WERI-Rb-1 (cell line): ENCODE measurements around the gene AP1M1.

Experiments used
- DNase-seq: peaks from one replicate; pipeline ENCODE4 v3.0.0-alpha.2; 2020
- H3K27ac ChIP-seq: fragments of 250-450 bp; sonication (Bioruptor Pico); 2 replicates; pipeline ENCODE4 v1.5.1; 2020; ENCODE audit warnings: mild to moderate bottlenecking, moderate library complexity
- H3K27me3 ChIP-seq: fragments of 250-450 bp; sonication (Bioruptor Pico); 2 replicates; pipeline ENCODE4 v1.5.1; 2021; ENCODE audit warnings: mild to moderate bottlenecking, low read depth, moderate library complexity; ENCODE audit not compliant: insufficient read depth, severe bottlenecking
- H3K36me3 ChIP-seq: fragments of 250-450 bp; sonication (Bioruptor Pico); 2 replicates; pipeline ENCODE4 v1.5.1; 2020; ENCODE audit warnings: mild to moderate bottlenecking, moderate library complexity
- H3K4me3 ChIP-seq: 2 replicates; pipeline ENCODE4 v1.5.1; 2011; ENCODE audit warnings: low read depth, mild to moderate bottlenecking, control low read depth, low read length
- H3K9me3 ChIP-seq: fragments of 250-450 bp; sonication (Bioruptor Pico); 2 replicates; pipeline ENCODE4 v1.5.1; 2021; ENCODE audit warnings: mild to moderate bottlenecking, moderate library complexity; ENCODE audit not compliant: severe bottlenecking
- CTCF ChIP-seq: IDR thresholded peaks from 2 replicates; pipeline ENCODE4 v1.5.1; 2011; ENCODE audit warnings: low read depth, mild to moderate bottlenecking, control low read depth, inconsistent platforms, low read length

AP1M1 gene

GRCh38 chr19:16199275-16199932 is 1.7 kb downstream of the AP1M1 start:
- Histone ChIP-seq H3K36me3 (peaks cover 19% of the 10 kb centered on the region; the same call in 1 of the 2 replicates), H3K4me3 (no peak overlapping the region), H3K27me3 (no peaks in the 10 kb centered on the region), H3K9me3 (no peaks in the 10 kb centered on the region), H3K27ac (no peak overlapping the region)
- no peak for DNase-seq
- no peak for TF ChIP-seq CTCF

- no peak for TF ChIP-seq CTCF
- H3K27ac ChIP-seq, result no peak overlapping the region
- peaks cover 19% of the 10 kb centered on the region; the same call in 1 of the 2 replicates for H3K36me3 ChIP-seq
- H3K4me3 ChIP-seq, result no peak overlapping the region
- no peak for DNase-seq
- H3K27me3 ChIP-seq, result no peaks in the 10 kb centered on the region
- H3K9me3 ChIP-seq, result no peaks in the 10 kb centered on the region
These were observed 2.6 kb downstream of the AP1M1 start for GRCh38 chr19:16200038-16201010.

GRCh38 chr19:16201011-16201391 is 3.3 kb downstream of the AP1M1 start:
- TF ChIP-seq CTCF, result no peak
- no peak overlapping the region for H3K27ac ChIP-seq
- DNase-seq, result no peak
- H3K27me3 ChIP-seq, result no peaks in the 10 kb centered on the region
- no peaks in the 10 kb centered on the region for H3K9me3 ChIP-seq
- H3K36me3 ChIP-seq, result peaks cover 19% of the 10 kb centered on the region; the same call in 1 of the 2 replicates
- H3K4me3 ChIP-seq, result no peak overlapping the region

- DNase-seq, result no peak
- H3K4me3 ChIP-seq, result no peak overlapping the region
- H3K36me3 ChIP-seq, result peaks cover 19% of the 10 kb centered on the region; the same call in 1 of the 2 replicates
- no peak overlapping the region for H3K27ac ChIP-seq
- H3K9me3 ChIP-seq, result no peaks in the 10 kb centered on the region
- no peak for TF ChIP-seq CTCF
- H3K27me3 ChIP-seq, result no peaks in the 10 kb centered on the region
These were observed 4.9 kb downstream of the AP1M1 start for GRCh38 chr19:16202320-16203255.

- Histone ChIP-seq H3K9me3 (no peaks in the 10 kb centered on the region), H3K36me3 (peaks cover 25% of the 10 kb centered on the region), H3K27me3 (no peaks in the 10 kb centered on the region), H3K27ac (no peak overlapping the region), H3K4me3 (no peak overlapping the region)
- no peak for DNase-seq
- no peak for TF ChIP-seq CTCF
These were observed 5.7 kb downstream of the AP1M1 start for GRCh38 chr19:16203256-16204004.
